IMR-90 (cell line): ENCODE results near the gene NGEF.

ENCODE experiments used
- CTCF ChIP-seq: conservative IDR thresholded peaks from 2 replicates; pipeline ENCODE4 v1.5.1; 2012; ENCODE audit warnings: mild to moderate bottlenecking, low read depth, low read length, improper control_type of control experiment
- ELK1 ChIP-seq: fragments of 150-350 bp; IDR thresholded peaks from 2 replicates; pipeline ENCODE4 v1.6.1; 2016; ENCODE audit warnings: low read depth, mild to moderate bottlenecking, low read length, moderate library complexity, borderline replicate concordance
- MAZ ChIP-seq: IDR thresholded peaks from 2 replicates; pipeline ENCODE4 v1.6.1; 2012; ENCODE audit warnings: low read depth, mild to moderate bottlenecking, low read length, improper control_type of control experiment, moderate library complexity, borderline replicate concordance
- MXI1 ChIP-seq: IDR thresholded peaks from 2 replicates; pipeline ENCODE4 v1.6.1; 2012; ENCODE audit warnings: low read depth, mild to moderate bottlenecking, low read length, moderate library complexity, borderline replicate concordance
- NFE2L2 ChIP-seq: fragments of 150-350 bp; IDR thresholded peaks from 2 replicates; pipeline ENCODE4 v1.6.1; 2016; ENCODE audit warnings: low read depth, mild to moderate bottlenecking, low read length
- POLR2A ChIP-seq: IDR thresholded peaks from 2 replicates; pipeline ENCODE4 v1.6.1; 2012; ENCODE audit warnings: mild to moderate bottlenecking, low read depth, low read length
- RAD21 ChIP-seq: IDR thresholded peaks from 2 replicates; pipeline ENCODE4 v1.6.1; 2012; ENCODE audit warnings: low read length, improper control_type of control experiment
- RCOR1 ChIP-seq: IDR thresholded peaks from 2 replicates; pipeline ENCODE4 v1.6.1; 2012; ENCODE audit warnings: mild to moderate bottlenecking, low read length, improper control_type of control experiment; ENCODE audit not compliant: insufficient replicate concordance
- SMC3 ChIP-seq: fragments of 150-350 bp; IDR thresholded peaks from 2 replicates; pipeline ENCODE4 v1.6.1; 2016; ENCODE audit warnings: low read depth, mild to moderate bottlenecking, antibody characterized with exemption, low read length, moderate library complexity
- USF2 ChIP-seq: fragments of 150-350 bp; IDR thresholded peaks from 2 replicates; pipeline ENCODE4 v1.6.1; 2017; ENCODE audit warnings: mild to moderate bottlenecking, antibody characterized with exemption, low read length, low read depth

- no peak for TF ChIP-seq POLR2A
- TF ChIP-seq CTCF = no peak
- TF ChIP-seq MXI1 = no peak
- TF ChIP-seq NFE2L2 = no peak
- no peak for TF ChIP-seq RAD21
- no peak for TF ChIP-seq SMC3
- TF ChIP-seq MAZ = no peak
- no peak for TF ChIP-seq ELK1
- no peak for TF ChIP-seq RCOR1
- TF ChIP-seq USF2 = no peak
Observed at GRCh38 chr2:232981356-232981755, 31.7 kb downstream of the NGEF start.
